CD4-positive, alpha-beta T cell (primary cell): Measurements from ENCODE around the gene ICAM2. TPM values are rescaled to one million over a fixed set of nuclear protein-coding genes. Genes with fewer than 3 reads are reported as not detected.

Source experiments
- ATAC-seq: fragments of 200-7000 bp; cut with Tn5 transposase; one replicate; pipeline ENCODE4 v1.10.0; 2022; ENCODE audit warnings: mild to moderate bottlenecking; ENCODE audit not compliant: poor library complexity
- CTCF ChIA-PET: fragments of 350-600 bp; sonication (Branson Sonifier 250); formaldehyde crosslinking; loops from one replicate; lab custom pipeline; 2021; ENCODE audit warnings: antibody characterized with exemption, inconsistent platforms; lab: Charles Lee
- POLR2A ChIA-PET: fragments of 350-600 bp; sonication (Branson Sonifier 250); formaldehyde crosslinking; loops from one replicate; lab custom pipeline; 2021; ENCODE audit warnings: antibody characterized with exemption, inconsistent platforms; lab: Charles Lee
- DNase-seq, 14 experiments: peaks; one replicate each; pipeline ENCODE4 v3.0.0-alpha.2; 2013 to 2020; ENCODE audit warnings: mixed read lengths in 2 of 14
- H3K27ac ChIP-seq, 2 donors: one replicate each; pipeline versions ENCODE4 v1.5.1 to v1.7.0; 2013; ENCODE audit warnings: low read length in 2 of 2, low read depth in 1 of 2, mild to moderate bottlenecking in 1 of 2
- H3K27me3 ChIP-seq, 2 experiments: 1 replicate in 1 of 2; 2 replicates in 1 of 2; pipeline versions ENCODE4 v1.6.1 to v1.7.0; 2013; ENCODE audit warnings: low read length in 2 of 2, control low read depth in 1 of 2, mild to moderate bottlenecking in 1 of 2, moderate library complexity in 1 of 2; ENCODE audit not compliant: insufficient read depth in 2 of 2, control insufficient read depth in 1 of 2
- H3K36me3 ChIP-seq: one replicate; pipeline ENCODE4 v1.6.1; 2013; ENCODE audit warnings: low read length, control low read depth; ENCODE audit not compliant: insufficient read depth
- H3K4me1 ChIP-seq: one replicate; pipeline ENCODE4 v1.6.1; 2013; ENCODE audit warnings: low read length, control low read depth; ENCODE audit not compliant: insufficient read depth
- H3K4me3 ChIP-seq: one replicate; pipeline ENCODE4 v1.5.1; 2013; ENCODE audit warnings: mild to moderate bottlenecking, low read length, moderate library complexity
- H3K9me3 ChIP-seq, 2 experiments: 1 replicate in 1 of 2; 2 replicates in 1 of 2; pipeline versions ENCODE4 v1.6.1 to v1.7.0; 2013; ENCODE audit warnings: low read length in 2 of 2, mild to moderate bottlenecking in 2 of 2, control low read depth in 1 of 2, moderate library complexity in 1 of 2; ENCODE audit not compliant: control insufficient read depth in 1 of 2, insufficient read depth in 1 of 2
- H3K27ac Mint-ChIP-seq: one replicate; pipeline ENCODE4 v1.8.0; 2020; ENCODE audit warnings: mixed read lengths
- H3K27me3 Mint-ChIP-seq: one replicate; pipeline ENCODE4 v1.8.0; 2021; ENCODE audit warnings: mixed read lengths
- H3K36me3 Mint-ChIP-seq: one replicate; pipeline ENCODE4 v1.8.0; 2021; ENCODE audit warnings: low read depth, mixed read lengths
- H3K4me1 Mint-ChIP-seq: one replicate; pipeline ENCODE4 v1.8.0; 2021; ENCODE audit warnings: low read depth, mixed read lengths
- H3K4me3 Mint-ChIP-seq: one replicate; pipeline ENCODE4 v1.8.0; 2020; ENCODE audit warnings: mild to moderate bottlenecking, mixed read lengths
- H3K9me3 Mint-ChIP-seq: one replicate; pipeline ENCODE4 v1.8.0; 2020; ENCODE audit warnings: mixed read lengths
- intact Hi-C, 2 experiments: fragments of 100-400 bp; cut with DNase I in 1 of 2; cut with micrococcal nuclease in 1 of 2; formaldehyde crosslinking; loops; one replicate each; pipeline versions ENCODE4 v1.15.1 to v1.9.0; 2023 to 2025; cut with DNase I, micrococcal nuclease
- total RNA-seq, 174 experiments: library from RNA in 2 of 174; stranded (reverse) in 2 of 174; gene quantifications; one replicate each; pipeline ENCODE4 v1.2.3 and lab custom pipeline; 2021 to 2026
- TF ChIP-seq, protein P1 (sequence below): fragments of 200-600 bp; IDR thresholded peaks from one replicate; pipeline ENCODE4 v1.8.0; 2022; ENCODE audit warnings: antibody characterized with exemption, mild to moderate bottlenecking

The ICAM2 gene
- total RNA-seq, 2 experiments from 2014 or later: 50.6 to 54.7 TPM

DNA sequence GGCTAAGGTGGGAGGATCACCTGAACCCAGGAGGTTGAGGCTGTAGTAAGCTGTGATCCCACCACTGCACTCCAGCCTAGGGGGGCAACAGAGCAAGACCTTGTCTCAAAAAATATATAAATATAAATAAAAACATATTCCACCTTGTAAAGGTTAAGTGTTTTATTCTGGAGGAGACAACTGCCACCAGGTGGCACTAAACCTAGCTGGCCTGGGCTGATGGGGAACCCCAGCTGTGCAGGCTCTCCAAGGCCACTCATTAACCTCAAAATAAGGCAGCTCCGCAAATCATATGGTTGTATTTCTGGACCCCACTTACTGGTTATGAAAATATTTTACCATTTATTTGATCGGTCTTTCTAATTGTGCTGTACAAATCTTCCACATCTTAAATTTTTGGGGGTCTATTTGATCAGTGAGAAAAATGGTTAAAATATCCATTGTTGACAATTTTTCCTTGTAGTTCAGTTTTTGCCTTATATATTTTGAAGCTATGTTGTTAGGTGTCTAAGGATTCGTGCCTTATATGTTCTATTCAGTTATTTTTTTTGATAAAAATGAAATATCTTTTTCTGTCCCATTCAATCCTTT lies 8.5 kb upstream of the ICAM2 start:
- H3K27ac Mint-ChIP-seq: no peak overlapping the region
- TF ChIP-seq, protein P1, sequence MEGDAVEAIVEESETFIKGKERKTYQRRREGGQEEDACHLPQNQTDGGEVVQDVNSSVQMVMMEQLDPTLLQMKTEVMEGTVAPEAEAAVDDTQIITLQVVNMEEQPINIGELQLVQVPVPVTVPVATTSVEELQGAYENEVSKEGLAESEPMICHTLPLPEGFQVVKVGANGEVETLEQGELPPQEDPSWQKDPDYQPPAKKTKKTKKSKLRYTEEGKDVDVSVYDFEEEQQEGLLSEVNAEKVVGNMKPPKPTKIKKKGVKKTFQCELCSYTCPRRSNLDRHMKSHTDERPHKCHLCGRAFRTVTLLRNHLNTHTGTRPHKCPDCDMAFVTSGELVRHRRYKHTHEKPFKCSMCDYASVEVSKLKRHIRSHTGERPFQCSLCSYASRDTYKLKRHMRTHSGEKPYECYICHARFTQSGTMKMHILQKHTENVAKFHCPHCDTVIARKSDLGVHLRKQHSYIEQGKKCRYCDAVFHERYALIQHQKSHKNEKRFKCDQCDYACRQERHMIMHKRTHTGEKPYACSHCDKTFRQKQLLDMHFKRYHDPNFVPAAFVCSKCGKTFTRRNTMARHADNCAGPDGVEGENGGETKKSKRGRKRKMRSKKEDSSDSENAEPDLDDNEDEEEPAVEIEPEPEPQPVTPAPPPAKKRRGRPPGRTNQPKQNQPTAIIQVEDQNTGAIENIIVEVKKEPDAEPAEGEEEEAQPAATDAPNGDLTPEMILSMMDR: peak; percentile 94
- H3K9me3 Mint-ChIP-seq: no peaks in the 10 kb centered on the region
- peaks cover 33% of the 10 kb centered on the region for H3K4me1 Mint-ChIP-seq
- no peak overlapping the region for H3K4me3 Mint-ChIP-seq
- H3K36me3 Mint-ChIP-seq: no peaks in the 10 kb centered on the region
- H3K27ac ChIP-seq: no peak overlapping the region
- no peak overlapping the region for H3K4me3 ChIP-seq
- POLR2A ChIA-PET: interaction anchor here (0.6 to 6.3 kb wide), 12 partner anchors 9 to 235 kb away, joined by 3 to 74 read pairs (median 7); partner anchors contain the start of genes ERN1 and ICAM2
- DNase-seq: peak; percentile 57 to 86 (median 68)
- H3K36me3 ChIP-seq: no peaks in the 10 kb centered on the region
- peaks cover 47% of the 10 kb centered on the region for H3K4me1 ChIP-seq
- no peaks in the 10 kb centered on the region for H3K27me3 Mint-ChIP-seq
- no peak for ATAC-seq
- intact Hi-C loops: loop anchor here (1.0 to 10.0 kb wide), 7 partner anchors 33 to 476 kb away; partner anchors contain the start of genes CCDC47 (in 1 of the 2), CEP95 (in 1 of the 2), DDX42 (in 1 of the 2) and DDX5 (in 1 of the 2)
- CTCF ChIA-PET: interaction anchor here (0.7 to 7.9 kb wide), 32 partner anchors 9 to 119 kb away, joined by 3 to 170 read pairs (median 6); partner anchors contain the start of genes CD79B, ERN1, GH1 and ICAM2
- no peaks in the 10 kb centered on the region for H3K9me3 ChIP-seq
- no peaks in the 10 kb centered on the region for H3K27me3 ChIP-seq

DNA sequence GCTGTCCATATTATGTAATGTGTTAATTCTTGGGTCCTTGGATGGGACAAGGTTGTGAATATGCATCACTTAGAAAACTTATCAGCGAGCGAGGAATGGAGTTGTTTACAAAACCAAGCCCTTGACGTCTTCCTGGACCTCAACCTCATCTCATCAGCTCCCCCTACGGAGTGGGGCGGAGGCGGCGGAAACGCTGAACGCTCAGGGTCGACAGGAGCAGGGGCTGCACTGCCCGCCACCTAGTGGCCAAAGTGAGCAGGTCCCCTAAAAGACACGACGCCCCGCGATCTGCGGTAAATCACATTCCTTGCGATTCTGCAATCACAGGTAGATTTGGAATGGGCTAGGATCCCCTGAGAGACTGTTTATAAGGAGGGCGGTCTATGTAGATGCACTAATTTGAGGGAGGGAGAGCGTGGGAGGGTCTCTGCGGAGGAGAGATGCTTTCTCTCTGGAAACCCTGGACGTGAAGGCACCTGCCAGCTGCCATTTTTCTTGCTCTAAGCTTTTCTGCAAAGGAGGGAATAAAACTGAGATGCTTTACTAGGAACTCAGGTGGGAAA lies 5.4 kb upstream of the ICAM2 start:
- Mint-ChIP-seq H3K36me3 (no peaks in the 10 kb centered on the region), H3K27me3 (no peaks in the 10 kb centered on the region), H3K4me3 (peak overlapping the region; percentile 68), H3K4me1 (peaks cover 59% of the 10 kb centered on the region), H3K9me3 (no peaks in the 10 kb centered on the region), H3K27ac (peak overlapping the region; percentile 100)
- Histone ChIP-seq H3K9me3 (no peaks in the 10 kb centered on the region), H3K4me3 (peak overlapping the region; percentile 46), H3K27ac (peak overlapping the region; percentile 74 to 91), H3K27me3 (no peaks in the 10 kb centered on the region), H3K4me1 (peaks cover 78% of the 10 kb centered on the region), H3K36me3 (no peaks in the 10 kb centered on the region)
- ChIA-PET CTCF (interaction anchor here (0.6 to 7.9 kb wide), 33 partner anchors 9 to 121 kb away, joined by 3 to 170 read pairs (median 6); partner anchors contain the start of genes CD79B, ERN1, GH1 and PRR29), POLR2A (interaction anchor here (0.6 to 6.3 kb wide), 23 partner anchors 9 to 480 kb away, joined by 3 to 74 read pairs (median 7); partner anchors contain the start of genes CCDC47, CD79B, DDX42 and DDX5)
- TF ChIP-seq, protein P1: peak; percentile 99
- DNase-seq (peak; percentile 89 to 98 (median 93)), ATAC-seq (peak; percentile 84)
- intact Hi-C loops: loop anchor here (1.0 to 10.0 kb wide), 9 partner anchors 10 to 479 kb away; partner anchors contain the start of genes PRR29 (in 2 of the 2), CCDC47 (in 1 of the 2), CEP95 (in 1 of the 2) and DDX42 (in 1 of the 2)
